Osteoblast (primary cell): Measurements from ENCODE around the gene CLCN5. TPM values are rescaled to one million over a fixed set of nuclear protein-coding genes. Genes with fewer than 3 reads are reported as not detected.

ENCODE experiments used
- DNase-seq: peaks from one replicate; pipeline ENCODE4 v3.0.0; 2011; ENCODE audit warnings: low spot score, mixed read lengths; ENCODE audit not compliant: insufficient read length; ENCODE audit errors: missing footprints
- H2AFZ ChIP-seq: 2 replicates; pipeline ENCODE4 v1.6.0; 2011; ENCODE audit warnings: mild to moderate bottlenecking, low read length
- H3K27ac ChIP-seq: 2 replicates; pipeline ENCODE4 v1.5.1; 2011; ENCODE audit warnings: mild to moderate bottlenecking, low read depth, low read length, moderate library complexity
- H3K27me3 ChIP-seq: 2 replicates; pipeline ENCODE4 v1.6.0; 2012; ENCODE audit warnings: mild to moderate bottlenecking, control low read depth, inconsistent platforms, low read length, moderate library complexity; ENCODE audit not compliant: insufficient read depth
- H3K36me3 ChIP-seq: 2 replicates; pipeline ENCODE4 v1.5.1; 2011; ENCODE audit warnings: mild to moderate bottlenecking, low read length, control low read depth, moderate library complexity; ENCODE audit not compliant: insufficient read depth
- H3K4me1 ChIP-seq: 2 replicates; pipeline ENCODE4 v1.5.1; 2011; ENCODE audit warnings: mild to moderate bottlenecking, low read length, control low read depth, moderate library complexity; ENCODE audit not compliant: insufficient read depth
- H3K4me2 ChIP-seq: 2 replicates; pipeline ENCODE4 v1.6.0; 2011; ENCODE audit warnings: mild to moderate bottlenecking, low read length; ENCODE audit not compliant: insufficient read depth
- H3K4me3 ChIP-seq: fragments of 200-600 bp; sonication (generic); 3 replicates; pipeline ENCODE4 v1.5.1; 2012; ENCODE audit warnings: mild to moderate bottlenecking, low read length, inconsistent platforms; ENCODE audit not compliant: insufficient read depth
- H3K79me2 ChIP-seq: 2 replicates; pipeline ENCODE4 v1.6.0; 2012; ENCODE audit warnings: mild to moderate bottlenecking, low read length, control low read depth, inconsistent platforms; ENCODE audit not compliant: insufficient read depth
- H3K9me3 ChIP-seq: 2 replicates; pipeline ENCODE4 v1.5.1; 2011; ENCODE audit warnings: low read depth, low read length, control low read depth
- H4K20me1 ChIP-seq: 2 replicates; pipeline ENCODE4 v1.6.0; 2012; ENCODE audit warnings: mild to moderate bottlenecking, low read length, control low read depth; ENCODE audit not compliant: insufficient read depth
- CTCF ChIP-seq: IDR thresholded peaks from 2 replicates; pipeline ENCODE4 v1.5.1; 2011; ENCODE audit warnings: mild to moderate bottlenecking, low read depth, low read length, moderate library complexity; ENCODE audit errors: extremely low read depth
- total RNA-seq: library from RNA; depleted of rRNA; stranded (reverse); fragments of >200 nt; gene quantifications from 2 replicates; pipeline ENCODE4 v1.2.3, GENCODE V29; 2012

Gene CLCN5
- total RNA-seq, 1 donor, result 13.0 TPM

GRCh38 chrX:49986058-49986457, 63.7 kb downstream of the CLCN5 start:
- Histone ChIP-seq H4K20me1 (no peaks in the 10 kb centered on the region), H3K9me3 (no peaks in the 10 kb centered on the region), H3K4me2 (no peak overlapping the region), H3K4me3 (no peak overlapping the region), H3K27me3 (no peaks in the 10 kb centered on the region), H3K79me2 (no peaks in the 10 kb centered on the region), H2AFZ (no peak overlapping the region), H3K36me3 (no peaks in the 10 kb centered on the region), H3K4me1 (no peaks in the 10 kb centered on the region), H3K27ac (no peak overlapping the region)
- no peak for DNase-seq
- TF ChIP-seq CTCF, result no peak

- Histone ChIP-seq H3K27me3 (no peaks in the 10 kb centered on the region), H4K20me1 (no peaks in the 10 kb centered on the region), H2AFZ (no peak overlapping the region), H3K9me3 (no peaks in the 10 kb centered on the region), H3K4me3 (no peak overlapping the region), H3K4me2 (no peak overlapping the region), H3K79me2 (no peaks in the 10 kb centered on the region), H3K4me1 (peaks cover 2% of the 10 kb centered on the region), H3K36me3 (no peaks in the 10 kb centered on the region), H3K27ac (no peak overlapping the region)
- DNase-seq, result no peak
- TF ChIP-seq CTCF, result no peak
These were observed 65.3 kb downstream of the CLCN5 start for GRCh38 chrX:49987651-49988050.

GRCh38 chrX:49988143-49988542, 65.7 kb downstream of the CLCN5 start:
- H3K4me3 ChIP-seq, result no peak overlapping the region
- no peaks in the 10 kb centered on the region for H3K79me2 ChIP-seq
- H3K27me3 ChIP-seq, result peaks cover 3% of the 10 kb centered on the region
- H3K4me2 ChIP-seq, result no peak overlapping the region
- TF ChIP-seq CTCF, result no peak
- no peak overlapping the region for H3K27ac ChIP-seq
- no peaks in the 10 kb centered on the region for H4K20me1 ChIP-seq
- H2AFZ ChIP-seq, result no peak overlapping the region
- peaks cover 6% of the 10 kb centered on the region for H3K4me1 ChIP-seq
- H3K36me3 ChIP-seq, result no peaks in the 10 kb centered on the region
- no peak for DNase-seq
- H3K9me3 ChIP-seq, result no peaks in the 10 kb centered on the region

- Histone ChIP-seq H3K79me2 (no peaks in the 10 kb centered on the region), H4K20me1 (no peaks in the 10 kb centered on the region), H3K9me3 (no peaks in the 10 kb centered on the region), H3K4me2 (no peak overlapping the region), H2AFZ (no peak overlapping the region), H3K27me3 (peaks cover 6% of the 10 kb centered on the region), H3K27ac (no peak overlapping the region), H3K4me3 (no peak overlapping the region), H3K36me3 (no peaks in the 10 kb centered on the region), H3K4me1 (peaks cover 26% of the 10 kb centered on the region)
- no peak for DNase-seq
- no peak for TF ChIP-seq CTCF
These were observed 69.4 kb downstream of the CLCN5 start for GRCh38 chrX:49991758-49992157.
